H1 (cell line): Measurements from ENCODE around the gene TXNDC2. TPM values are rescaled to one million over a fixed set of nuclear protein-coding genes. Genes with fewer than 3 reads are reported as not detected.

ENCODE experiments used
- ASH2L ChIP-seq: fragments of 200-600, 300-600 bp; sonication (generic); IDR thresholded peaks from one replicate; pipeline ENCODE4 v1.7.1; 2017; ENCODE audit warnings: low read length
- CEBPB ChIP-seq: IDR thresholded peaks from 2 replicates; pipeline ENCODE4 v1.6.1; 2012; ENCODE audit warnings: low read depth, low read length
- CHD2 ChIP-seq: IDR thresholded peaks from 2 replicates; pipeline ENCODE4 v1.6.1; 2012; ENCODE audit warnings: low read length, improper control_type of control experiment
- polyA plus RNA-seq, 7 experiments: library from polyadenylated mRNA; depleted of rRNA in 3 of 7; stranded (reverse) in 5 of 7; unstranded in 2 of 7; fragments of >200 nt in 5 of 7; fragments of 200-250 nt in 2 of 7; gene quantifications; 1 replicate in 5 of 7; 2 replicates in 1 of 7; 4 replicates in 1 of 7; pipeline versions ENCODE4 v1.2.1 to v1.2.3, GENCODE V29; 2011 to 2013; ENCODE audit warnings: missing spikeins in 2 of 7, mixed read lengths in 2 of 7
- total RNA-seq: library from RNA; stranded (reverse); fragmentation: NEBNext Ultra II Directional; extraction: Animal tissue kit (Norgen Biotek cat#: 25700); gene quantifications from 2 replicates; pipeline ENCODE4 v1.2.1, GENCODE V29; 2021
- TF ChIP-seq, protein P1 (sequence below): IDR thresholded peaks from 2 replicates; pipeline ENCODE4 v1.6.1; 2011; ENCODE audit warnings: low read depth, mild to moderate bottlenecking, low read length; ENCODE audit not compliant: insufficient read depth

TXNDC2 gene
- total and polyA plus RNA-seq, 2 of the 8 experiments (the other 6 are each of a cell fraction or from before 2014, with no cell fraction given) = 0.09 TPM; not detected in 1

DNA sequence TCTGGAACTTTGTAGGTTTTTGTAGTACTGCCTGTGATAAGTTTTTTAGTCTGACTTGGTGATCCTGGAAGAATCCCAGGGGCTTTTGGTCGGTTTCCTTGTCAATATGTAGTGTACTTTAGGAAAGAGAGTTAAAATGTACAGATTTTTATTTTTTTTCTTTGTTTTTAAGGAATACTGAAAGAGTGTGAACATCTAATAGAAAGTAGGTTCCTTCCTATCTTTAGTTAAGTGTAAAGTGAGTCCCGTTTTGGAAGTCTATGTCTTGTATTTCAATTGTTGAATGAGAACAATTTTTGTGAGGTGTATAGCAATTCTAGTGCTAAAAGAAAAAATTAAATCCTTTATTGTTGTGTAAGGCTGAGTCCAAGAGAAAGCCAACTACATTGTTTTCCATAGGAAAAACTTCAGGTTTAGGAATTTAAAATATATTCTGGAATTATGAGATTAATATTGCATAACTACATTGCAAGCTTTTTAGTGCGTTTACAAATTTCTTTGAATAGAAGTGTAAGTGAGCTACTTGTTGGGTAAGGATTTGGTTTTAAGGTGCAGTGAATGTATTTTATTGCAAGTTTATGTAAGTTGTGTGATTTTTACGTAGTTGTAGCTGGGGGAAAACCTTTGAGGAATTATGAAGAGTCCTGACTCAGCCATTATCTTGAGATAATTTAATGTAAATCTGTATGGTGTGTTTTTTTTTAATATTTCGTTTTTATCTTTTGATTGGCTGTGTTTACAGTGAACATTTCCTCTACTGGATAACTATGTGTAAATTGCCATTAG lies 29.7 kb downstream of the TXNDC2 start (continued):
- TF ChIP-seq, protein P1, sequence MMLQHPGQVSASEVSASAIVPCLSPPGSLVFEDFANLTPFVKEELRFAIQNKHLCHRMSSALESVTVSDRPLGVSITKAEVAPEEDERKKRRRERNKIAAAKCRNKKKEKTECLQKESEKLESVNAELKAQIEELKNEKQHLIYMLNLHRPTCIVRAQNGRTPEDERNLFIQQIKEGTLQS = no peak
- TF ChIP-seq CEBPB (no peak), ASH2L (no peak), CHD2 (no peak)
